Panc1 (cell line): Measurements from ENCODE around the gene PRDM2.

Source experiments
- POLR2AphosphoS5 ChIP-seq: IDR thresholded peaks from 2 replicates; pipeline ENCODE4 v1.6.1; 2012; ENCODE audit warnings: mild to moderate bottlenecking, low read depth, low read length, moderate library complexity
- TF ChIP-seq, protein P1 (sequence below): fragments of 450-650 bp; IDR thresholded peaks from 2 replicates; pipeline ENCODE4 v1.5.1; 2017; ENCODE audit warnings: mild to moderate bottlenecking

DNA sequence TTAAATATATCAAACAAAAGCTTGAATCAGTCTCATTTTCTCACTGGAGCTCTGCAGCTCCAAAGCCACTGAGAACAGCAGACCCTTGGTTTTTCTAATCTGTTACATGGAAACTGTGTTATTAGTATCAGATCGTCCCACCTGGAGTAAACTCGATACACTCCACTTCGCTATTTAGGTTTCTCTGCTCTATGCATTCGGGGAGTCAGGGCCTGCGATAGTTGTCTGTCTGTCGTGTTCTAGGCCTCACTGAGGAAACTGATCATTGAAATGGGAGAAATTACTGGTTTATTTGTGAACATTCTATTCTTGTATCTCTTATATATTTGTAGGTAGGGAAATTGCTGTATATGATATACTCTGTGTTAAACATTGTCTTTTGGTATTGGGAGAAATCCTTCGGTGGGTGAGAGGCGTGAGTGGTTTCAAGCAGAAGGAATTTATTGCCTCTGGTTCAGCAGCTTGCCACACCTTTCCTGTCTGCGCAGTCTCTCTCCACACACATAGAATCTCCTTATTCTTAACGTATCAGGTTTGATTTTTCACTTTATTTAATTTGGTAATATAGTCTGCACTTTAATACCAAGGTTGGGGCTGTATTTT, 8.5 kb downstream of the PRDM2 start:
- TF ChIP-seq, protein P1, sequence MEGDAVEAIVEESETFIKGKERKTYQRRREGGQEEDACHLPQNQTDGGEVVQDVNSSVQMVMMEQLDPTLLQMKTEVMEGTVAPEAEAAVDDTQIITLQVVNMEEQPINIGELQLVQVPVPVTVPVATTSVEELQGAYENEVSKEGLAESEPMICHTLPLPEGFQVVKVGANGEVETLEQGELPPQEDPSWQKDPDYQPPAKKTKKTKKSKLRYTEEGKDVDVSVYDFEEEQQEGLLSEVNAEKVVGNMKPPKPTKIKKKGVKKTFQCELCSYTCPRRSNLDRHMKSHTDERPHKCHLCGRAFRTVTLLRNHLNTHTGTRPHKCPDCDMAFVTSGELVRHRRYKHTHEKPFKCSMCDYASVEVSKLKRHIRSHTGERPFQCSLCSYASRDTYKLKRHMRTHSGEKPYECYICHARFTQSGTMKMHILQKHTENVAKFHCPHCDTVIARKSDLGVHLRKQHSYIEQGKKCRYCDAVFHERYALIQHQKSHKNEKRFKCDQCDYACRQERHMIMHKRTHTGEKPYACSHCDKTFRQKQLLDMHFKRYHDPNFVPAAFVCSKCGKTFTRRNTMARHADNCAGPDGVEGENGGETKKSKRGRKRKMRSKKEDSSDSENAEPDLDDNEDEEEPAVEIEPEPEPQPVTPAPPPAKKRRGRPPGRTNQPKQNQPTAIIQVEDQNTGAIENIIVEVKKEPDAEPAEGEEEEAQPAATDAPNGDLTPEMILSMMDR: no peak
- TF ChIP-seq POLR2AphosphoS5: no peak
